Stimulated activated CD8-positive, alpha-beta memory T cell treated with anti-CD3 and anti-CD28 coated beads, Interleukin-7, amount 100 ng/mL, for 4 hours (primary cell): ENCODE data around the gene SAMD8.
"Not testable (repeated sequence)": the region's sequence is repeated elsewhere in the genome, so short reads cannot be mapped to it uniquely, and the experiment has no call there.

Experiments
- DNase-seq, 2 donors: peaks; one replicate each; pipeline ENCODE4 v3.0.0-alpha.2; 2020; ENCODE audit warnings: low read depth in 2 of 2

Gene SAMD8

DNA sequence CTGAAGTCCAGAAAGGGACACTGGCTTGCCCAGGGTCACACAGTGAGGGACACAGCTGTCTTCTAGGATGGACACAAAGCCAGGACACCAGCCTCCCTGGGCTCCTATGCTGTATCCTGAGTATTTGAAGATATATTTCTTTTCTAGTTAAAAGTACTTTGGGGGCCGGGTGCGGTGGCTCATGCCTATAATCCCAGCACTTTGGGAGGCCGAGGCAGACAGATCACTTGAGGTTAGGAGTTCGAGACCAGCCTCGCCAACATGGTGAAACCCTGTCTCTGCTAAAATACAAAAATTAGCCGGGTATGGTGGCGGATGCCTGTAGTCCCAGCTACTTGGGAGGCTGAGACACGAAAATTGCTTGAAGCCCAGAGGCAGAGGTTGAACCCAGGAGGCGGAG is 4.6 kb upstream of the SAMD8 start:
- not testable (repeated sequence) for DNase-seq

DNA sequence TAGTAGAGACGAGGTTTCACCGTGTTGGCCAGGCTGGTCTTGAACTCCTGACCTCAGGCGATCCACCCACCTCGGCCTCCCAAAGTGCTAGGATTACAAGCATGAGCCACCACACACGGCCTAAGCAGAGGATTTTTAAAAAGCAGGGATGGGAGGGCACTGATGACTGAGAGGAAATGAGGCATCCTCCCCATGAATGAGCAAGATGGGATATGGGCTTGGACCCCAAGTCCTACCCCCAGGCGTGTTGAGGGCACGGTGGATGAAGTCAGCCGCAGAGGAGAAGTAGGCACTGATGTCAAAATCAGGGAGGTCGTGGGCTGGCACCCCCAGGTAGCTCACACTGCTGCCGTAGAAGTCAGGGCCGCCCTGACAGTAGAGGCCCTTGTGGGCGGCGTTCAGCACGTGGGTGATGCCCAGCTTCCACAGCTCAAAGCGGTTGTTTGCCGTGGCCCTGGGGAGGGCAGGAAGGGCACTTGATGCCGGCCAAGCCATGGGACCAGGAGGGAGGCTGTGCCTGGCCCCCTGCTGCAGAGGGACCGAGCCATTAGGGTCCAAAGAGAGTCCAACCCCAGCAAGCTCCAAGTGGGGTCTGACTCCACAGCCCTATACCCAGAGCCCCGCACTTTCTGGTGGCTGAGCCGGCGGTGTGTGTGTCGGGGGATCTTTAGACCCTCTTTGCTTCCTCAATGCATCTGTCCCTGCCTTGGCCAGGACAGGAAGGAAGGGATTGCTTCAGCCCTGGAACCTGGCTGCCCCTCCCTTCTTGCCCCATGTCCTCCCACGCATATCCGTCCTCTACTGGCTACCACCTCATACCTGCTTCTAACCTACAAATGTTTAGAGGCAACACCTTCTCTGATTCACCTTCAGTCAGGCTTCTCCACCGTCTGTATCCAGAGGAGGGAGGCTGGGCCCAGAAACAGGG is 3.4 kb upstream of the SAMD8 start:
- no peak for DNase-seq

DNA sequence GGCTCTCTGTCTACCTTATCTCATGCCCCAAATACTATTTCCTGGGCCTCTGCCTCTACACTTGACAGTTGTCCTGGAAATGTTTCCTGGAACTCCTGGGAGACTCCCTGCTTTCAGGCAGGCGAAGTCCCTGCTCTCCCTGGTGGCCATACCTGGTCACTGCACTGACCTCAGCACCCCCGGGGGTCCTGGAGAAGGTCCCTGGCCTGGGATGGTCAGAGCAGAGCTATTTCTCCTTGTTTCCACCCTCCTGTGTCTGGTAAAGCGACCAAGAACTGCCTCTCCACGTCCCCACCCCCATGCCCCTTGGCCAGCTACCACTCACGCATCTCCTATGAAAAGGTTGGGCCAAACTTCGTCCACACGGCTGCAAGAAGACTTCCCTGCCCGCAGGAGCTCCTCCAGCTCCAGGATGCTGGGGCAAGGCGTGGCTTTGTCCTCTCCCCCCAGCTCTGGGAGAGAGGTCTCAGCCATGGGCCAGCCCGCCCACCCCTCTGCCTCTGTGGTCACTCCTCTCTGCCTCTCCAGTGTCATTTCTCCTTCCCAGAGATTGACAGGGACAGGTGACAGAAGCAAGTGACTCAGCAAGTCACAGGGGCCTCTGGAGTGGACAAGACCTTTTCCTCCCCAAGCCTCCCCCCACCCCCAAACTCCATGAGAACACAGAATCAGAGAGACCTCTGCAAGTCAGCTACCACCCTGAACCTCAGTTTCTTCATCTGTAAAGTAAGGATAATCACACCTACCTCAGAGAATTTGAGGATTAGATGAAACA is 2.6 kb upstream of the SAMD8 start:
- DNase-seq: no peak

DNA sequence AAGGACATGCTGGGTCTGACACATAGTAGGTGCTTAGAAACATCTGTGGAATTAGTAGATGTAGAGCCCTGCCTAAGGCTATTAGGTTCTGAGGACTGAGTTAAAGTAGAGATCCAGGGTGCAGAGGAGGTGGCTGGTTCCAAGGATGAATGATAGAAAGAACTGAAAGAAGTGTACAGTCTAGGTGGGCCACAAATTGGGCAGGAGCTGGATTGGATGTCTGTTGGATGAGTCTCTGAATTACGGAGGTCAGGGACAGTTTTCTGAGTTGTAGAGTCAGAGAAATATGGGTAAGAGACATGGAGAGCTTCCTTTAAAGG is 2.0 kb upstream of the SAMD8 start:
- no peak for DNase-seq

DNA sequence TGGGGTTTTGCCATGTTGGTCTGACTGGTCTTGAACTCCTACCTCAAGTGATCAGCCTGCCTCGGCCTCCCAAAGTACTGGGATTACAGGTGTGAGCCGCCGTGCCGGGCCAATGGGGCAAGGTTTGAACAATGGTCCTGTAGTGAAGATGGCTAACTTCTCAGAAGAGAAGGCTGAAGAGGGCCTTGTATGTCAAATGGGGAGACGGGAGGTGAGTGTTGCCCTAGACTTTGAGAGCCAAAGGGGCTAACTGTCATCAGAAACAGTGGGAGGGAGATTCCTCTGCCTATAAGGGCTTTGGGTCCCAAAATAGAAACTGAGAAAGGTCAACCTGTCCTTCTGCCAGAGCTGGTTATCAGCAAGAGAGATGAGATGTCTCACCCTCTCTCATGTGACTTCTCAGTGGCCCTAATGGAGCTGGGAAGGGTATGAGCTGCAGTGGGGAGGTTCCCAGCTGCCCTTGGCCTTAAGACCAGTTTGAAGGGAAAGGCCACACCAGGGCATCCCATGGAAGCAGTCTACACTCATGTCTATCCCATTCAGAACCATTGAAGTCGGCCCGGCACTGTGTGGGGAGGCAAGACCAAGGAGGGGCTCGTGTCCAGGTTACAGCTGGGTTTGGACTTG is 1.3 kb upstream of the SAMD8 start:
- no peak for DNase-seq

DNA sequence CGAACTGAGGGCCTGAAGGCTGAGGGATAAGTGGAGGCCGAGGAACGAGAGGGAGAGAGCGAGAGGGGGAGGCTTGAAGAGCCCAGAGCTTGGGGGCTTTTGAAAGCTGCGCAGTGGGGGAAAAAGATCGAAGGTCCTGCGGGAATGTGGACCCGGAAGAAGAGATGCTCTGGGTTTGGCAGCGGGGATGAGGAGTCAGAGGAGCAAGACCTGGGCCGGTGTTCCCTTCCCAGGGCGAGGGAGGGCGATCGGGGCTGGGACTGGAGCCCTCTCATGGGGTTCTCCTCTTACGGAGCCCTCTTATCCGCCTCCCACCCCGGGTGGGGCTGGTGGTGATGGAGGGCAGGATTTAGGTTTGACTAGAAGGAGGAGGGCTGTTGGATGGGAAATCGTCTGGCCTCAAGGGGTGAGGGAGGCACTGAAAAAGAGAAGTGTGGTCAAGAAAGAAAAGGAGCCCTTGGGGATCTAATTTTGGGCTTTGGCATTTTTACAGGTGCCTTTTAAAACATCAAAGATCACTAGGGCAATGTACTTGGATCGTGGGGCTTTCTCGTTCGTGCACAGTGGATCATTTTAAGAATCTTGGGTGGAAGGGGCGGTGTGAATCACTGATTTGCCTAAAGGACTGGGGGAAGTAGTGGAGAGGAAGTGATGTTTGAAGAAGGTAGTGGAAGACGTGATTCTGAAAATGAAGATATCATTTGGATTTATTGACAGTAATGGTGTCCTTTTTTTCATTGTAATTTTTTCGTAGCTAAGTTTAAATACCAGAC is 637 bp downstream of the SAMD8 start:
- DNase-seq: peak in 1 of 2 donors; percentile 31

DNA sequence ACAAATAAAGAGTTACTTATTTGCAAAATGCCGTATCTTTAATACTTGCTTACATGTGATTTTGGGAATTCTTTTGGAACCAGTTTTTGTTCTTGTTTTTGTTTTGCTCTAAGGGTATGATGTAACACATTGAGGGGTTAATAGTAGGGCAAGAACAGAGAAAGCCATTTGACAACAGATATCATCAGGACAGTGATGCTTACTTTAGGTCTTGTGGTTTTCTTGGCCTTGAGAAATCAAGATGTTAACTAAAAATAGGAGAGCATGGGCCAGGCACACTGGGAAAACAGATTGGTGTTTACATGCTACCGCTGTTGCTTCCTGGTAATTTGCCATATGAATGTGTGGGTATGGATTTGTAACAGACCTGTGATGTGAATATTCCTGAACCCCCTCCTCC is 3.7 kb downstream of the SAMD8 start:
- no peak for DNase-seq

DNA sequence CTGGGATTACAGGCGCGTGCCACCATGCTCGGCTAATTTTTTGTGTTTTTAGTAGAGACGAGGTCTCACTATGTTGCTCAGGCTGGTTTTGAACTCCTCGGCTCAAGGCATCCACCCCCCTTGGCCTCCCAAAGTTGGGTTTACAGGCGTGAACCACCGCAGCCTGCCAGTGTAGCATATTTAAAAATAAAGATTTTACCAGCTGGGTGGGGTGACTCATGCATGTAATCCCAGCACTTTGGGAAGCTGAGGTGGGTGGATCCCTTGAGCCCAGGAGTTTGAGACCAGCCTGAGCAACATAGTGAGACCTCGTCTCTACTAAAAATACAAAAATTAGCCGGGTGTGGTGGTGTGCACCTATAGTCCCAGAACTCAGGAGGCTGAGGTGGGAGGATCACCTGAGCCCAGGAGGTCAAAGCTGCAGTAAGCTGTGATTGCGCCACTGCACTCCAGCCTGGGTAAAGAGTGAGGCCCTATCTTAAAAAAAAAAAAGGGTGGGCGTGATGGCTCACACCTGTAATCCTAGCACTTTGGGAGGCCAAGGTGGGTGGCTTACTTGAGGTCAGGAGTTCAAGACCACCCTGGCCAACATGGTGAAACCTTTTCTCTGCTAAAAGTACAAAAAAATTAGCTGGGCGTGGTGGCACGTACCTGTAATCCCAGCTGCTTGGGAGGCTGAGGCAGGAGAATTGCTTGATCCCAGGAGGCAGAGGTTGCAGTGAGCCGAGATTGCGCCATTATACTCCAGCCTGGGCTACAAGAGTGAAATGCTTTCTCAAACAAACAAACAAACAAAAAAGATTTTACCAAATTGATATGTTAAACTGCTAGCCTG is 5.7 kb downstream of the SAMD8 start:
- not testable (repeated sequence) for DNase-seq

DNA sequence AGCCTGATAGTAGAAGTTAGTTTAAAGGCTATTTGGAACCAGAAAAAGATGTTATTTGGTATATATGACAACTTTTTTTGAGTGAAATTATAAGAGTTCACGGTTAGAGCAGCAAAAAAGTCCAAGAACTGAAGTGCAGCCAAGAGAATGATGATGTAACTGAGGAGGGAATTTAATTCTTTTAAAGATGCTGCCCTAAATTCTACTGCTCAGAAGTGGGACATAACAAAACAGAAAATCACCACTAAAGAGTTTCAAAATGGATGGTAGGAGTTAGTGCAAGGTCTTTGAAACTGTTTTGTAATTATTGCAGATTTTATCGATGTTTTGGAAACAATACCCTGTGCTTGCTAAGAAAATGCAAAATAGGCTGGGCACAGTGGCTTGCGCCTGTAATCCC is 6.5 kb downstream of the SAMD8 start:
- DNase-seq: no peak

DNA sequence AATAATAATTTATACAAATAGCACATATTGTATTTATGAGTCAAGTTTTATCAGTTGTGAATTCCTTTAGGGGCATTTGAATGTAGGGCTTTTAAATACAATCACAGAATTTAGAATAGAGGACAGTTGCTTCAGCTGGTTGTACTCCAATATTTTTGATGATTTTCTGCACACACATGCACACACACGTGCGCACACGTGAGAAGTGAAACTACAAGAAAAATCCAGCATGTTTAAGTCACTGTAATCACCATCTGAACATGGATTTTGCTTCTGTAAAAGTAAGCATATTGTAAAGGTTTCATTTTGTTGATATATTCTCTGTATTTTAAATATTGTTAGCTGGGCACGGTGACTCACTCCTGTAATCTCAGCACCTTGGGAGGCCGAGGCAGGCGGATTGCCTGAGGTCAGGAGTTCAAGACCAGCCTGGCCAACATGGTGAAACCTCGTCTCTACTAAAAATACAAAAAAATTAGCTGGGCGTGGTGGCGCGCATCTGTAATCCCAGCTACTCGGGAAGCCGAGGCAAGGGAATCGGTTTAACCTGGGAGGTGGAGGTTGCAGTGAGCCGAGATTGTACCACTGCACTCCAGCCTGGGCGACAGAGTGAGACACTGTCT is 8.1 kb downstream of the SAMD8 start:
- not testable (repeated sequence) for DNase-seq

DNA sequence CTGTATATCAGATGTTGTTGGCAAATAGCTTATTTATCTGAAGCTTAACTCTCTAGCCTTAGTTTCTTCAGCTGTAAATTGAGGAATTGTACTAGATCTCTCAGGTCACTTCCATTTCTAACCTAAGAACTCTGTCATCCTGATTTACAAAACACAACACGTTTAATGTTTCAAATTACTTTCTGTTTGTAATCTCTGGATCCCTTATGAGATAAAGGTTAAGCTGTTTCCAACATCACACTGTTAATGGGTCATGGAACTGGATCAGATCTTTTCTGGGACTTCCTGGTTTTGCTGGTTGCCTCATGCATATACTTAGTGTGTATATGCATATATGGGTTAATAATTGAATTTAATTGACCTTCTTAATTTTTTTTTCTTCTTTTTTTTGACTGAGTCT is 9.9 kb downstream of the SAMD8 start:
- no peak for DNase-seq

DNA sequence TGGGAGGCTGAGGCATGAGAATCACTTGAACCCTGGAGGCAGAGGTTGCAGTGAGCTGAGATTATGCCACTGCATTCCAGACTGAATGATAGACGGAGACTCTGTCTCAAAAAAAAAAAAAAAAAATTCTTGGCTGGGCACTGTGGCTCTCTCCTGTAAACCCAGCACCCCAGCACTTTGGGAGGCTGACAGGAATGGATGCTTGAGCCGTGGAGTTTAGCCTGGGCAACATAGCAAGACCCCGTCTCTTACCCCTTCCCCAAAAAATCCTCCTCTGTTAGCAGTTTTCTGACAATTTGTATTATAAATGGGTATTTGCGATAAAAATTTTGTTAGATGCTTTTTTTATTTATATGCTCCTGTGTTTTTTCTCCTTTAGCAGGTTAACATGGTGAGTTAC is 11.0 kb downstream of the SAMD8 start:
- DNase-seq: no peak

DNA sequence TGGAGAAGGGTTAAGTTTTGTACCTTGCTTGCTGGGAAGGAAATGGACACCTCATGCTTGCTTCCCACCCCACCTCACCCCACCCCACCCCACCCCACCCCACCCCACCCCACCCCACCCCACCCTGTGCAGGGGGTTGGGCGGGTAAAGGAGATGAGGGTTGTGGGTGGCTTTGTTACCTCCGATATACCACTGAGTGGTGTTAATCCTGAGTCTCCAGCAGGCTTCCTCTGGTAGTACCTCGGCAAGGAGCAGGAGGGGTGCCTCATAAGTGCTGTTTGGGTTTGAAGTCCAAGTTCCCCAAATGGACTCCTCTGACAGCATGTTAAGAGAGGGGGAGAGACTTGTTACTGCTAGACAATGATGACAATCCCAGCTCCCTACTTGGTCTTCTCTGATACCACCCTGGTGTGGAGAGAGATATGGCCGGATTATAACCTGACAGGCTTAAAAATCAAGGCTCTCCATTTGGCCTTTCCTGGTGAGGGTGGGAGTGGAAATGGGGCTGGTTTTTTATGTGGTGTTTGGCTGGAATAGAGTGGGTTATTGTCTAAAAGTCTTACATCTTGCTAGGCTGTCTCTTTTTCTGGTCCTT is 11.7 kb downstream of the SAMD8 start:
- DNase-seq: no peak

DNA sequence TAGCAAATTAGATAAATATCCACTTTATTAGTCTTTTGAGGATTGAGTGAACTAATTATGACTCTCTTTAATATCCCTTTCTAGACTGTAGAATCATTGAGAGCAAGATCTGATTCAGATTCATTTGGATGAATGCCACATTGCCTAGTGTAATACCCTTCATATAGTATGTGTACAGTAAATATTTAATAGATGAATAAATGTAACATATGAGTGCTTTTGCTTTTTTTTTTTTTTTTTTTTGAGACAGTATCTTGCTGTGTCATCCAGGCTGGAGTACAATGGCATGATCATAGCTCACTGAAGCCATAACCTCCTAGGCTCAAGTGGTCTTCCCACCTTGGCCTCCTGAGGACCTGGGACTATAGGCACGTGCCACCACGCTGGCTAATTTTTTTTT is 14.8 kb downstream of the SAMD8 start:
- DNase-seq: no peak

DNA sequence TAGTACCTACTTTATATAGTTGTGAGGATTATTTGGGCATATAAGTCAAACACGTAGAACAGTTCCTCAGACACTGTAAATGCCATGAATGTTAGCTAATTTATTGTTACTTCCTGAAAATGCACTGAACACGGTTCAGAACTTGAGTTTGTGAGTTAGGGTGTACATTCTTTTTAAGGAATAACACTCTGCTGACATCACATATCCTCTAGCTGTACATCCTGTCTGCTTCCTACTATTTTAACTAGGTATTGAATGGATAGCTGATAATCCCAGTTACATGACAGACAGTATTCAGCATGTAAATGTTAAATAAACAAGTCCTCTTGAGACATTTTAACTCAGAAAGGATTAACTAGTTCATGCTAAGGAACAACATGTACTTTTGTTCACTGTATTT is 16.0 kb downstream of the SAMD8 start:
- no peak for DNase-seq

DNA sequence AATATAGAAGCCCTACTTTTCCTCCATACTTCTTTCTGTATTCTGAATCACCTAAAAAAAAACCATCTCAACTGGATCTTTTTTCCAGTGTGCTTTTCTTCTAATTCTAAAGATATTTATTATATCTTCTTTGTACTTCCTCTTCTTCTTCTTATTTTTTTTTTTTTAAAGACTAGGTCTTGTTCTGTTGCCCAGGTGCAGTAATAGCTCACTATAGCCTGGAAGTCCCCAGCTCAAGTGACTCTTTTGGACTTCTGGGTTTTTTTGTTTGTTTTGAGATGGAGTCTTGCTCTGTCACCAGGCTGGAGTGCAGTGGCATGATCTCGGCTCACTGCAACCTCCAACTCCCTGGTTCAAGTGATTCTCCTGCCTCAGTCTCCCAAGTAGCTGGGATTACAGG is 17.5 kb downstream of the SAMD8 start:
- DNase-seq: not testable (repeated sequence)

DNA sequence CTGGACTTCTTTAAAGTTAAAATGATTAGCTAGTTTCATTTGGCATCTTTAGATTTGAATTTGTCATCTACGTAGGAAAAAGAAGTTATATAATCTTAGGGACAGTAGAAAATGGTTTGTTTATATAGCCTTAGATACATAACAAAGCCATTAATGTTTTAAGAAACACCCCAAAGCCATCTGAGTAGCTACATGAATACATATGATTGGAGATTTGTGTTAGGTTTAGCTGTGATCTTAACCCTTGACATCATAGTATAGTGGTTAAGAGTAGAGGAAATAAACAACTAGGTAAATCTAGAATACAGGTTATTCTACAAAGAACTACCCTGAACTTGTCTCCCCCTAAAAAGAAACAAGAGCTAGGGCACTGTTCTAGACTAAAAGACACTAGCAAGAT is 18.1 kb downstream of the SAMD8 start:
- no peak for DNase-seq

DNA sequence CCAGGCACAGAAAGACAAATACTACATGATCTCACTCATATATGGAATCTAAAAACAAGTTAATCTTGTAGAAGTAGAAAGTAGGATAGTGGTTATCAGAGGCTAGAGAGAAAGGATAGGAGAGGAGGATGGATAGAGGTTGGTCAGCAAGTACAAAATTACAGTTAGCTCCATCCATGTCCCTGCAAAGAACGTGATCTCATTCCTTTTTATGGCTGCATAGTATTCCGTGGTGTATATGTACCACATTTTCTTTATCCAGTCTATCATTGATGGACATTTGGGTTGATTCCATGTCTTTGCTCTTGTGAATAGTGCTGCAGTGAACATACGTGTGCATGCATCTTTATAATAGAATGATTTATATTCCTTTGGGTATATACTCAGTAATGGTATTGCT is 22.2 kb downstream of the SAMD8 start:
- not testable (repeated sequence) for DNase-seq

DNA sequence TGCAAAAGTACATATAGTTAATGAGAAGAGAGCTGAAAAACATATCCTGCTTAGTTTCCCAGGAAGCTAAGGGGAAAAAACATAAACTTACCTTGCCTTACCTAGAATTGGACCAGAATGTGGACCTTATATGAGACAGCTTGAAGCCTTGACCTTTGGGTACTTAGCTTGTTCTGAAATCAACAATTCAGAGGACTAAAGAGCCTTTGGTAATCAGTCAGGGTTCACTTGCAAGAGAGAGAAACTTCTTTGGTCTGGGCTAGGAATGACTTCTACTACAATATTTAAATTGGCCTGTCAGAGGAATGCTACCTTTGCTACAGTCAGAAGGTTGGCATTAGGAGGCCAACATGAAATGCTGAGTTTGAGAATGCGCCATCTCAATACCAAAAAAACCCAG is 24.9 kb downstream of the SAMD8 start:
- DNase-seq: no peak
